ENCODE results near the gene ZBTB32. TPM values are rescaled to one million over a fixed set of nuclear protein-coding genes. Genes with fewer than 3 reads are reported as not detected.
A peak's percentile ranks its signal among the peaks of the same experiment; 100 is the strongest.

The ZBTB32 gene
- total RNA-seq, 4 donors from 2014 or later: 2.5 TPM; not detected in 3

GRCh38 chr19:35744430-35745327 lies 40.3 kb downstream of the ZBTB32 start:
- Histone ChIP-seq H3K27ac (peak overlapping the region; percentile 98 to 100 (median 98)), H3K27me3 (no peaks in the 10 kb centered on the region), H3K36me3 (peaks cover 0 to 5% (median 0%) of the 10 kb centered on the region in 3 donors), H3K4me3 (peak overlapping the region; percentile 63 to 93 (median 78)), H3K4me1 (peaks cover 3 to 39% (median 27%) of the 10 kb centered on the region in 4 donors), H3K9me3 (no peaks in the 10 kb centered on the region)
- peak; percentile 95 to 98 (median 95) for DNase-seq
- TF ChIP-seq, protein P1, sequence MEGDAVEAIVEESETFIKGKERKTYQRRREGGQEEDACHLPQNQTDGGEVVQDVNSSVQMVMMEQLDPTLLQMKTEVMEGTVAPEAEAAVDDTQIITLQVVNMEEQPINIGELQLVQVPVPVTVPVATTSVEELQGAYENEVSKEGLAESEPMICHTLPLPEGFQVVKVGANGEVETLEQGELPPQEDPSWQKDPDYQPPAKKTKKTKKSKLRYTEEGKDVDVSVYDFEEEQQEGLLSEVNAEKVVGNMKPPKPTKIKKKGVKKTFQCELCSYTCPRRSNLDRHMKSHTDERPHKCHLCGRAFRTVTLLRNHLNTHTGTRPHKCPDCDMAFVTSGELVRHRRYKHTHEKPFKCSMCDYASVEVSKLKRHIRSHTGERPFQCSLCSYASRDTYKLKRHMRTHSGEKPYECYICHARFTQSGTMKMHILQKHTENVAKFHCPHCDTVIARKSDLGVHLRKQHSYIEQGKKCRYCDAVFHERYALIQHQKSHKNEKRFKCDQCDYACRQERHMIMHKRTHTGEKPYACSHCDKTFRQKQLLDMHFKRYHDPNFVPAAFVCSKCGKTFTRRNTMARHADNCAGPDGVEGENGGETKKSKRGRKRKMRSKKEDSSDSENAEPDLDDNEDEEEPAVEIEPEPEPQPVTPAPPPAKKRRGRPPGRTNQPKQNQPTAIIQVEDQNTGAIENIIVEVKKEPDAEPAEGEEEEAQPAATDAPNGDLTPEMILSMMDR (IDR thresholded peaks at IDR 0.05): peak in 3 of 6 experiments; percentile 30 to 43 (median 40)
- peak in 1 of 2 donors; percentile 80 for TF ChIP-seq POLR2A (IDR thresholded peaks at IDR 0.05)

GRCh38 chr19:35745328-35746086 lies 41.1 kb downstream of the ZBTB32 start, which contains the start of the genes PSENEN and U2AF1L4:
Gene PSENEN (plus strand): TSS chr19:35745651. CDS start chr19:35745931, 280 bp downstream.
Gene U2AF1L4 (minus strand): TSS chr19:35745418. CDS start chr19:35745391, 27 bp downstream.
- TF ChIP-seq, protein P1 (IDR thresholded peaks at IDR 0.05): peak in 1 of 6 experiments; percentile 18
- peak in 1 of 2 donors; percentile 47 for TF ChIP-seq POLR2A (IDR thresholded peaks at IDR 0.05)
- peak; percentile 95 to 99 (median 96) for DNase-seq
- no peaks in the 10 kb centered on the region for H3K27me3 ChIP-seq
- H3K4me1 ChIP-seq: peaks cover 3 to 37% (median 24%) of the 10 kb centered on the region in 4 donors
- no peaks in the 10 kb centered on the region for H3K9me3 ChIP-seq
- peak within 1 kb of the TSS; percentile 63 to 93 (median 78) for H3K4me3 ChIP-seq
- H3K27ac ChIP-seq: peak within 1 kb of the TSS; percentile 98 to 100 (median 98)
- H3K36me3 ChIP-seq: peaks cover 0 to 5% (median 0%) of the 10 kb centered on the region in 3 donors

- Histone ChIP-seq H3K27me3 (no peaks in the 10 kb centered on the region), H3K27ac (peak overlapping the region; percentile 71 to 100 (median 98)), H3K9me3 (no peaks in the 10 kb centered on the region), H3K4me1 (peaks cover 3 to 37% (median 24%) of the 10 kb centered on the region in 4 donors), H3K36me3 (peaks cover 0 to 5% (median 0%) of the 10 kb centered on the region in 3 donors), H3K4me3 (peak overlapping the region; percentile 63 to 93 (median 78))
- TF ChIP-seq POLR2A (IDR thresholded peaks at IDR 0.05): no peak
- TF ChIP-seq, protein P1 (IDR thresholded peaks at IDR 0.05): no peak
- no peak for DNase-seq
Observed at GRCh38 chr19:35746087-35746462, 41.7 kb downstream of the ZBTB32 start.

GRCh38 chr19:35746531-35746930 lies 42.2 kb downstream of the ZBTB32 start:
- H3K4me1 ChIP-seq: peaks cover 3 to 37% (median 24%) of the 10 kb centered on the region in 4 donors
- H3K27me3 ChIP-seq: no peaks in the 10 kb centered on the region
- TF ChIP-seq, protein P1 (IDR thresholded peaks at IDR 0.05): no peak
- no peak for TF ChIP-seq POLR2A (IDR thresholded peaks at IDR 0.05)
- peak overlapping the region in 2 of 4 donors; percentile 63 to 80 for H3K4me3 ChIP-seq
- no peak overlapping the region for H3K27ac ChIP-seq
- no peak for DNase-seq
- H3K9me3 ChIP-seq: no peaks in the 10 kb centered on the region
- H3K36me3 ChIP-seq: peaks cover 0 to 5% (median 0%) of the 10 kb centered on the region in 3 donors
